Mesangial cell (primary cell): ENCODE measurements around the gene C5orf34. TPM values are rescaled to one million over a fixed set of nuclear protein-coding genes. Genes with fewer than 3 reads are reported as not detected.

Source experiments
- total RNA-seq: library from RNA; depleted of rRNA; stranded (reverse); fragments of >200 nt; gene quantifications from 2 replicates; pipeline ENCODE4 v1.2.3, GENCODE V29; 2015

Gene C5orf34
- 0.89 and 5.7 TPM in 2 replicates for total RNA-seq

GRCh38 chr5:43514816-43515677 is at the start of gene C5orf34:
TSS of gene C5orf34 (minus strand) at chr5:43515148. CDS start at chr5:43509339, 5,809 bp downstream.

GRCh38 chr5:43556857-43557542 is 42.1 kb upstream of the C5orf34 start, which contains the start of gene PAIP1:
TSS of gene PAIP1 (minus strand) at chr5:43557077. CDS start at chr5:43556846, 231 bp downstream.

GRCh38 chr5:43483298-43484105 is 31.4 kb downstream of the C5orf34 start, which contains the start of gene TMEM267:
TSS of gene TMEM267 (minus strand) at chr5:43483865. CDS start at chr5:43453969, 29,896 bp downstream.

Other genes starting within 250 kb of the C5orf34 start
- gene HMGCS1, start 201.7 kb downstream of the C5orf34 start, total RNA-seq = 37.2 and 38.7 TPM in 2 replicates
- 2.3 and 4.2 TPM in 2 replicates for gene CCL28, start 102.8 kb downstream of the C5orf34 start, total RNA-seq
- 9.6 and 15.5 TPM in 2 replicates for gene TMEM267, start 31.3 kb downstream of the C5orf34 start, total RNA-seq
- gene PAIP1, start 41.9 kb upstream of the C5orf34 start, total RNA-seq = 112 and 122 TPM in 2 replicates
- 31.6 and 50.7 TPM in 2 replicates for gene NNT, start 88.0 kb upstream of the C5orf34 start, total RNA-seq